Panc1 (cell line): ENCODE data around the gene CEPT1. TPM values are rescaled to one million over a fixed set of nuclear protein-coding genes. Genes with fewer than 3 reads are reported as not detected.
A peak's percentile ranks its signal among the peaks of the same experiment; 100 is the strongest.

Experiments
- ATAC-seq: fragments of 200-7000 bp; cut with Tn5 transposase; 2 replicates; pipeline ENCODE4 v1.9.1; 2020; ENCODE audit warnings: mild to moderate bottlenecking, moderate library complexity
- BruUV-seq: library from RNA; stranded (reverse); fragments of 400-500 nt; replicated peaks from 2 replicates; lab custom pipeline; 2021; lab: Mats Ljungman, UMichigan
- CTCF ChIA-PET: fragments of 300-600 bp; sonication (Branson Sonifier 250); formaldehyde crosslinking; loops from one replicate; lab custom pipeline; 2022; ENCODE audit warnings: antibody characterized with exemption; lab: Charles Lee
- POLR2A ChIA-PET: fragments of 300-600 bp; sonication (Branson Sonifier 250); formaldehyde crosslinking; loops from one replicate; lab custom pipeline; 2022; ENCODE audit warnings: antibody characterized with exemption; lab: Charles Lee
- DNase-seq: peaks from one replicate; pipeline ENCODE4 v3.0.0-alpha.2; 2010; ENCODE audit warnings: low read depth, low spot score
- H3K27ac ChIP-seq: 2 replicates; pipeline ENCODE4 v1.5.1; 2011; ENCODE audit warnings: mild to moderate bottlenecking, low read length, inconsistent platforms
- H3K27me3 ChIP-seq: fragments of 200-500 bp; sonication (Bioruptor generic); 2 replicates; pipeline ENCODE4 v1.6.0; 2014; ENCODE audit warnings: low read length, inconsistent platforms; ENCODE audit not compliant: control insufficient read depth, insufficient read depth
- H3K36me3 ChIP-seq: fragments of 200-500 bp; sonication (Bioruptor generic); 2 replicates; pipeline ENCODE4 v1.5.1; 2014; ENCODE audit warnings: inconsistent platforms, mild to moderate bottlenecking, low read length, moderate library complexity; ENCODE audit not compliant: control insufficient read depth, insufficient read depth
- H3K4me1 ChIP-seq: 2 replicates; pipeline ENCODE4 v1.5.1; 2011; ENCODE audit warnings: inconsistent platforms, mild to moderate bottlenecking, low read length, moderate library complexity; ENCODE audit not compliant: control insufficient read depth, insufficient read depth
- H3K4me3 ChIP-seq, 2 experiments: 2 replicates each; pipeline ENCODE4 v1.5.1; 2011 to 2012; ENCODE audit warnings: low read depth in 2 of 2, low read length in 2 of 2, mild to moderate bottlenecking in 2 of 2, inconsistent platforms in 1 of 2, moderate library complexity in 1 of 2
- H3K9me3 ChIP-seq: fragments of 200-500 bp; sonication (Bioruptor generic); 2 replicates; pipeline ENCODE4 v1.5.1; 2014; ENCODE audit warnings: low read depth, mild to moderate bottlenecking, inconsistent platforms, low read length, moderate library complexity; ENCODE audit not compliant: control insufficient read depth, insufficient read depth
- CTCF ChIP-seq: fragments of 450-650 bp; IDR thresholded peaks from 2 replicates; pipeline ENCODE4 v1.5.1; 2017; ENCODE audit warnings: mild to moderate bottlenecking
- POLR2AphosphoS5 ChIP-seq: IDR thresholded peaks from 2 replicates; pipeline ENCODE4 v1.6.1; 2012; ENCODE audit warnings: mild to moderate bottlenecking, low read depth, low read length, moderate library complexity
- SIN3A ChIP-seq: IDR thresholded peaks from 2 replicates; pipeline ENCODE4 v1.6.1; 2012; ENCODE audit warnings: low read depth, mild to moderate bottlenecking, low read length, moderate library complexity, borderline replicate concordance; ENCODE audit not compliant: insufficient read depth
- TCF7L2 ChIP-seq: IDR thresholded peaks from 2 replicates; pipeline ENCODE4 v1.6.1; 2011; ENCODE audit warnings: mild to moderate bottlenecking, low read depth, low read length, inconsistent platforms
- in situ Hi-C: cut with HindIII; loops from 2 replicates; pipeline ENCODE4 v1.10.0; 2016; ENCODE audit warnings: low sequenced_read_pairs, low pct_unique_long_range_greater_than_20kb
- intact Hi-C: fragments of 100-400 bp; cut with micrococcal nuclease; formaldehyde crosslinking; loops from one replicate; pipeline ENCODE4 v1.10.0; 2022; ENCODE audit not compliant: unreplicated experiment
- total RNA-seq: library from RNA; stranded (reverse); gene quantifications from one replicate; pipeline ENCODE4 v1.2.1, GENCODE V29; 2021; ENCODE audit not compliant: unreplicated experiment
- TF ChIP-seq, protein P1 (sequence below), 2 experiments: IDR thresholded peaks; 2 replicates each; pipeline ENCODE4 v1.6.1; 2011 to 2012; ENCODE audit warnings: low read depth in 2 of 2, control low read depth in 1 of 2, low read length in 1 of 2, mild to moderate bottlenecking in 1 of 2, moderate library complexity in 1 of 2; ENCODE audit not compliant: insufficient read depth in 1 of 2

CEPT1 gene
- total RNA-seq, 1 experiment from 2014 or later: 21.9 TPM

- ChIA-PET POLR2A (no interaction called here), CTCF (interaction anchor here (0.9 to 1.7 kb wide), 3 partner anchors 24 to 178 kb away, joined by 3 to 8 read pairs (median 6); no protein-coding TSS in a partner anchor)
- Histone ChIP-seq H3K36me3 (no peaks in the 10 kb centered on the region), H3K27ac (no peak overlapping the region), H3K4me3 (no peak overlapping the region), H3K9me3 (no peaks in the 10 kb centered on the region), H3K4me1 (peaks cover 8% of the 10 kb centered on the region), H3K27me3 (no peaks in the 10 kb centered on the region)
- intact Hi-C loops: loop anchor here (1.0 to 2.0 kb wide), 2 partner anchors 112 to 178 kb away; no protein-coding TSS in a partner anchor
- ATAC-seq (peak; percentile 96), DNase-seq (peak; percentile 53)
- TF ChIP-seq TCF7L2 (peak; percentile 78), CTCF (peak; percentile 91), POLR2AphosphoS5 (no peak)
- BruUV-seq: no TSS peak
- in situ Hi-C loops: no loop called here
Observed at GRCh38 chr1:111222308-111223125, 82.5 kb downstream of the CEPT1 start.

GRCh38 chr1:111223126-111223685, 83.2 kb downstream of the CEPT1 start:
- ATAC-seq (peak; percentile 41; the same call in 1 of the 2 replicates), DNase-seq (no peak)
- H3K27me3 ChIP-seq: no peaks in the 10 kb centered on the region
- ChIA-PET POLR2A (no interaction called here), CTCF (interaction anchor here (0.9 to 1.7 kb wide), 3 partner anchors 25 to 177 kb away, joined by 3 to 8 read pairs (median 6); no protein-coding TSS in a partner anchor)
- intact Hi-C loops: loop anchor here (2.0 kb wide), 1 partner anchor 178 kb away; no protein-coding TSS in a partner anchor
- H3K9me3 ChIP-seq: no peaks in the 10 kb centered on the region
- H3K36me3 ChIP-seq: no peaks in the 10 kb centered on the region
- 0 out of 2 replicates have a peak overlapping the region, but pooled peaks have one; percentile 48 for H3K27ac ChIP-seq
- H3K4me3 ChIP-seq: no peak overlapping the region
- H3K4me1 ChIP-seq: peaks cover 12% of the 10 kb centered on the region
- BruUV-seq: no TSS peak
- TF ChIP-seq CTCF (peak; percentile 68), SIN3A (no peak)
- in situ Hi-C loops: no loop called here

DNA sequence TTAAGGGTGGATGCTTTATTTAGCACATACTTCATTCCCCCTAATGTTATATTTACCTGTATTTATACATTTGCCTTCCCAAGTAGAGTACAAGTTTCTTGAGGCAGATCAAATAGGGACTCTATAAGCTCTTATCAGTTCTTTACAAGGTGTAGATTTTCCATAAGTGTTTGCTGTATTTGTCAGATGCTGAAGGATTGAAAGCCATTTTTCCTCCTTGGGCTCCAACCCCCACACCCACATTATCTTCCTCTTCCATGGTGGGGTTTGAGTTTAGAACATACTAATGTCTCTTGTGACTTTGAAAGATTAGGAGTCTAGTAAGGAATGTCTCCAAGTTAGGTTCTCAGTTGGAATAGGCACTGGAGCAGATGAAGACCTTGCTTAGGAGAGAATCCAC, 85.1 kb downstream of the CEPT1 start:
- no TSS peak for BruUV-seq
- Histone ChIP-seq H3K27ac (0 out of 2 replicates have a peak overlapping the region, but pooled peaks have one; percentile 14), H3K36me3 (no peaks in the 10 kb centered on the region), H3K9me3 (no peaks in the 10 kb centered on the region), H3K4me1 (peaks cover 18% of the 10 kb centered on the region), H3K4me3 (no peak overlapping the region), H3K27me3 (no peaks in the 10 kb centered on the region)
- ATAC-seq (no peak), DNase-seq (no peak)
- in situ Hi-C loops: no loop called here
- ChIA-PET POLR2A (no interaction called here), CTCF (no interaction called here)
- intact Hi-C loops: no loop called here
- TF ChIP-seq POLR2AphosphoS5 (no peak), CTCF (no peak), SIN3A (no peak), TCF7L2 (no peak)
- TF ChIP-seq, protein P1, sequence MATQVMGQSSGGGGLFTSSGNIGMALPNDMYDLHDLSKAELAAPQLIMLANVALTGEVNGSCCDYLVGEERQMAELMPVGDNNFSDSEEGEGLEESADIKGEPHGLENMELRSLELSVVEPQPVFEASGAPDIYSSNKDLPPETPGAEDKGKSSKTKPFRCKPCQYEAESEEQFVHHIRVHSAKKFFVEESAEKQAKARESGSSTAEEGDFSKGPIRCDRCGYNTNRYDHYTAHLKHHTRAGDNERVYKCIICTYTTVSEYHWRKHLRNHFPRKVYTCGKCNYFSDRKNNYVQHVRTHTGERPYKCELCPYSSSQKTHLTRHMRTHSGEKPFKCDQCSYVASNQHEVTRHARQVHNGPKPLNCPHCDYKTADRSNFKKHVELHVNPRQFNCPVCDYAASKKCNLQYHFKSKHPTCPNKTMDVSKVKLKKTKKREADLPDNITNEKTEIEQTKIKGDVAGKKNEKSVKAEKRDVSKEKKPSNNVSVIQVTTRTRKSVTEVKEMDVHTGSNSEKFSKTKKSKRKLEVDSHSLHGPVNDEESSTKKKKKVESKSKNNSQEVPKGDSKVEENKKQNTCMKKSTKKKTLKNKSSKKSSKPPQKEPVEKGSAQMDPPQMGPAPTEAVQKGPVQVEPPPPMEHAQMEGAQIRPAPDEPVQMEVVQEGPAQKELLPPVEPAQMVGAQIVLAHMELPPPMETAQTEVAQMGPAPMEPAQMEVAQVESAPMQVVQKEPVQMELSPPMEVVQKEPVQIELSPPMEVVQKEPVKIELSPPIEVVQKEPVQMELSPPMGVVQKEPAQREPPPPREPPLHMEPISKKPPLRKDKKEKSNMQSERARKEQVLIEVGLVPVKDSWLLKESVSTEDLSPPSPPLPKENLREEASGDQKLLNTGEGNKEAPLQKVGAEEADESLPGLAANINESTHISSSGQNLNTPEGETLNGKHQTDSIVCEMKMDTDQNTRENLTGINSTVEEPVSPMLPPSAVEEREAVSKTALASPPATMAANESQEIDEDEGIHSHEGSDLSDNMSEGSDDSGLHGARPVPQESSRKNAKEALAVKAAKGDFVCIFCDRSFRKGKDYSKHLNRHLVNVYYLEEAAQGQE (IDR thresholded peaks at IDR 0.05; ENCODE audit: insufficient read depth in 1 of 2, low read depth in 2 of 2, low read length in 1 of 2): no peak
